ENCODE measurements around the gene SAMD14. TPM values are rescaled to one million over a fixed set of nuclear protein-coding genes. Genes with fewer than 3 reads are reported as not detected.

Gene SAMD14
- total RNA-seq, 4 donors from 2014 or later, result 0.04 to 3.8 (median 0.31) TPM; not detected in 1

DNA sequence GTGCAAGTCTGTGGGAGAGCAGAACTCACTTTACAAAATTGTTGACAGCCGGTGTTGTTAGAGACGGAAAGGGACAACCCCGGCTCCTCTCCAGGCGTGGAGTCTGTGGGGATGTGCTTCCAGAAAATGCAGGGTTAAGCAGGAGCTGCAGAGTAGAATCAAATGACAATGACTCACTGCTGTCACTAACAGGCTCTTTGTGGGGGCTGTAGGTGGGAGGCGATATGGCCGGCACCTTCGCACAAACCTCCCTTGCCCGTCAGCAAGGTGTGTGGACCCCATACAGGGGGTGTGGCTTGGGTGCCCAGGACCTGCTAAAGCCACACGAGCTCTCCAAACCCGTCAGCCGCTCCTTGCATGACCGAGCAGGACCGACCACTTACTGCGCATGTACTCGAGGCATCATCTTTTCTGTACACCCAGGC, 29.0 kb downstream of the SAMD14 start:
- peak overlapping the region; percentile 9 to 38 (median 30) for H3K4me3 ChIP-seq
- no peaks in the 10 kb centered on the region for H3K36me3 ChIP-seq
- peaks cover 77 to 86% of the 10 kb centered on the region in 2 donors for H3K4me1 ChIP-seq
- peak overlapping the region; percentile 96 to 99 (median 98) for H3K27ac ChIP-seq
- ATAC-seq (peak; percentile 24 to 45), DNase-seq (peak in 1 of 2 donors; percentile 67)
- no peaks in the 10 kb centered on the region for H3K27me3 ChIP-seq
- intact Hi-C loops (cut with DNase I; ENCODE audit: low total_unique reads) (no loop called here), in situ Hi-C loops (cut with MboI; ENCODE audit: low sequenced_read_pairs in 4 of 4) (no loop called here)
- peak; percentile 22 to 44 for TF ChIP-seq POLR2A (IDR thresholded peaks at IDR 0.05)
- TF ChIP-seq, protein P1, sequence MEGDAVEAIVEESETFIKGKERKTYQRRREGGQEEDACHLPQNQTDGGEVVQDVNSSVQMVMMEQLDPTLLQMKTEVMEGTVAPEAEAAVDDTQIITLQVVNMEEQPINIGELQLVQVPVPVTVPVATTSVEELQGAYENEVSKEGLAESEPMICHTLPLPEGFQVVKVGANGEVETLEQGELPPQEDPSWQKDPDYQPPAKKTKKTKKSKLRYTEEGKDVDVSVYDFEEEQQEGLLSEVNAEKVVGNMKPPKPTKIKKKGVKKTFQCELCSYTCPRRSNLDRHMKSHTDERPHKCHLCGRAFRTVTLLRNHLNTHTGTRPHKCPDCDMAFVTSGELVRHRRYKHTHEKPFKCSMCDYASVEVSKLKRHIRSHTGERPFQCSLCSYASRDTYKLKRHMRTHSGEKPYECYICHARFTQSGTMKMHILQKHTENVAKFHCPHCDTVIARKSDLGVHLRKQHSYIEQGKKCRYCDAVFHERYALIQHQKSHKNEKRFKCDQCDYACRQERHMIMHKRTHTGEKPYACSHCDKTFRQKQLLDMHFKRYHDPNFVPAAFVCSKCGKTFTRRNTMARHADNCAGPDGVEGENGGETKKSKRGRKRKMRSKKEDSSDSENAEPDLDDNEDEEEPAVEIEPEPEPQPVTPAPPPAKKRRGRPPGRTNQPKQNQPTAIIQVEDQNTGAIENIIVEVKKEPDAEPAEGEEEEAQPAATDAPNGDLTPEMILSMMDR (IDR thresholded peaks at IDR 0.05 in 4 of 5, conservative IDR thresholded peaks at IDR 0.05 in 1 of 5), result no peak
- no peaks in the 10 kb centered on the region for H3K9me3 ChIP-seq

GRCh38 chr17:50100480-50100883, 29.5 kb downstream of the SAMD14 start:
- intact Hi-C loops (cut with DNase I; ENCODE audit: low total_unique reads) (no loop called here), in situ Hi-C loops (cut with MboI; ENCODE audit: low sequenced_read_pairs in 4 of 4) (no loop called here)
- Histone ChIP-seq H3K36me3 (no peaks in the 10 kb centered on the region), H3K4me3 (peak overlapping the region in 3 of 4 donors; percentile 9 to 35 (median 25)), H3K4me1 (peaks cover 78 to 88% of the 10 kb centered on the region in 2 donors), H3K27ac (peak overlapping the region; percentile 96 to 99 (median 98)), H3K27me3 (no peaks in the 10 kb centered on the region), H3K9me3 (no peaks in the 10 kb centered on the region)
- TF ChIP-seq, protein P1 (IDR thresholded peaks at IDR 0.05 in 4 of 5, conservative IDR thresholded peaks at IDR 0.05 in 1 of 5), result no peak
- no peak for TF ChIP-seq POLR2A (IDR thresholded peaks at IDR 0.05)
- no peak for DNase-seq
- ATAC-seq, result no peak

DNA sequence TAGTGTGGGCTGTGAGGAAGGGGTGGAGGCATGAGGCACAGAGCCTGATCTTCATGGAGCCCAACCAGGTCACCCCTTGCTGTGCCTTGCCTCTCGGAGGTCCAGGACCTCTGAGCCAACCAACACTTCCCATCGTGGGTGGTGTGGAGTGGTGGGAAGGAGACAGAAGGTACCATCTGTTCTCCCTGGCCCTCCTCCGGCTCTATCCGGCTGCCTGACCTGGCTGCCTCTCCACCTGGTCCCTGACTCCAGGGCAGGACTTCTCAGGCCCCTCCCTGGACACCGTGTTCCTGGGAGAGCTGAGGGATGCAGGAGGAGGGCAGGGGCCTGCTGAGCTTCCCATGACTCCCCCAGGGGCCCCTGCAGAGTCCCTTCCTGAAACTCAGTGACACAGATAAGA, 31.0 kb downstream of the SAMD14 start:
- TF ChIP-seq, protein P1 (IDR thresholded peaks at IDR 0.05 in 4 of 5, conservative IDR thresholded peaks at IDR 0.05 in 1 of 5), result no peak
- peak; percentile 36 to 43 for TF ChIP-seq POLR2A (IDR thresholded peaks at IDR 0.05)
- DNase-seq, result peak; percentile 59 to 77
- intact Hi-C loops (cut with DNase I; ENCODE audit: low total_unique reads), result loop anchor here (10.0 kb wide), 2 partner anchors 196 to 326 kb away; partner anchors contain the start of gene ACSF2

GRCh38 chr17:50098583-50098982, 31.4 kb downstream of the SAMD14 start:
- intact Hi-C loops (cut with DNase I; ENCODE audit: low total_unique reads), result loop anchor here (10.0 kb wide), 2 partner anchors 196 to 326 kb away; partner anchors contain the start of gene ACSF2
- Histone ChIP-seq H3K4me3 (no peak overlapping the region), H3K27ac (peak overlapping the region; percentile 96 to 99 (median 98)), H3K4me1 (peaks cover 79 to 83% of the 10 kb centered on the region in 2 donors), H3K27me3 (no peaks in the 10 kb centered on the region), H3K9me3 (no peaks in the 10 kb centered on the region), H3K36me3 (no peaks in the 10 kb centered on the region)
- in situ Hi-C loops (cut with MboI; ENCODE audit: low sequenced_read_pairs in 4 of 4), result no loop called here
- ATAC-seq (no peak), DNase-seq (no peak)
- TF ChIP-seq, protein P1 (IDR thresholded peaks at IDR 0.05 in 4 of 5, conservative IDR thresholded peaks at IDR 0.05 in 1 of 5), result no peak
- TF ChIP-seq POLR2A (IDR thresholded peaks at IDR 0.05), result no peak

More for the DNA sequence above, 31.0 kb downstream of the SAMD14 start:
- Histone ChIP-seq H3K27me3 (no peaks in the 10 kb centered on the region), H3K9me3 (no peaks in the 10 kb centered on the region), H3K27ac (peak overlapping the region; percentile 96 to 99 (median 98)), H3K36me3 (no peaks in the 10 kb centered on the region), H3K4me3 (no peak overlapping the region), H3K4me1 (peaks cover 83% of the 10 kb centered on the region in 2 donors)
- ATAC-seq, result no peak
- in situ Hi-C loops (cut with MboI; ENCODE audit: low sequenced_read_pairs in 4 of 4), result no loop called here
